ENCODE results near the gene ATP13A2. TPM values are rescaled to one million over a fixed set of nuclear protein-coding genes. Genes with fewer than 3 reads are reported as not detected.

ATP13A2 gene
- total RNA-seq, 1 donor from 2014 or later: 18.8 TPM

- DNase-seq (ENCODE audit: low spot score): no peak
- Histone ChIP-seq H3K9me3 (ENCODE audit: low read depth) (no peaks in the 10 kb centered on the region), H3K4me2 (no peak overlapping the region)
Observed at GRCh38 chr1:16984717-16985116, 27.0 kb downstream of the ATP13A2 start.

GRCh38 chr1:16983649-16984048 lies 28.1 kb downstream of the ATP13A2 start:
- Mint-ChIP-seq H3K36me3 (peaks cover 3% of the 10 kb centered on the region), H3K4me1 (peaks cover 26% of the 10 kb centered on the region), H3K4me3 (peak overlapping the region; percentile 34), H3K27me3 (ENCODE audit: insufficient read depth, low read depth) (peaks cover 6% of the 10 kb centered on the region), H3K9me3 (no peaks in the 10 kb centered on the region), H3K27ac (peak overlapping the region; percentile 67)
- Histone ChIP-seq H4K20me1 (ENCODE audit: low read depth) (peaks cover 13% of the 10 kb centered on the region), H3K27me3 (no peaks in the 10 kb centered on the region), H3K36me3 (no peaks in the 10 kb centered on the region), H2AFZ (replicated peaks) (no peak overlapping the region), H3K4me1 (peaks cover 18% of the 10 kb centered on the region), H3K79me2 (ENCODE audit: low read depth) (peaks cover 18% of the 10 kb centered on the region), H3K9ac (no peak overlapping the region), H3F3A (ENCODE audit: low read depth) (peaks cover 19% of the 10 kb centered on the region), H3K4me3 (no peak overlapping the region), H3K9me3 (ENCODE audit: low read depth) (no peaks in the 10 kb centered on the region), H3K4me2 (peak overlapping the region; percentile 38), H3K27ac (no peak overlapping the region)
- no peak for DNase-seq (ENCODE audit: low spot score)
- TF ChIP-seq EZH2 (IDR thresholded peaks at IDR 0.05): no peak
- TF ChIP-seq, protein P1, sequence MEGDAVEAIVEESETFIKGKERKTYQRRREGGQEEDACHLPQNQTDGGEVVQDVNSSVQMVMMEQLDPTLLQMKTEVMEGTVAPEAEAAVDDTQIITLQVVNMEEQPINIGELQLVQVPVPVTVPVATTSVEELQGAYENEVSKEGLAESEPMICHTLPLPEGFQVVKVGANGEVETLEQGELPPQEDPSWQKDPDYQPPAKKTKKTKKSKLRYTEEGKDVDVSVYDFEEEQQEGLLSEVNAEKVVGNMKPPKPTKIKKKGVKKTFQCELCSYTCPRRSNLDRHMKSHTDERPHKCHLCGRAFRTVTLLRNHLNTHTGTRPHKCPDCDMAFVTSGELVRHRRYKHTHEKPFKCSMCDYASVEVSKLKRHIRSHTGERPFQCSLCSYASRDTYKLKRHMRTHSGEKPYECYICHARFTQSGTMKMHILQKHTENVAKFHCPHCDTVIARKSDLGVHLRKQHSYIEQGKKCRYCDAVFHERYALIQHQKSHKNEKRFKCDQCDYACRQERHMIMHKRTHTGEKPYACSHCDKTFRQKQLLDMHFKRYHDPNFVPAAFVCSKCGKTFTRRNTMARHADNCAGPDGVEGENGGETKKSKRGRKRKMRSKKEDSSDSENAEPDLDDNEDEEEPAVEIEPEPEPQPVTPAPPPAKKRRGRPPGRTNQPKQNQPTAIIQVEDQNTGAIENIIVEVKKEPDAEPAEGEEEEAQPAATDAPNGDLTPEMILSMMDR (IDR thresholded peaks at IDR 0.05): no peak

More at GRCh38 chr1:16984717-16985116, 27.0 kb downstream of the ATP13A2 start:
- Histone ChIP-seq H3K4me3 (no peak overlapping the region), H3K36me3 (no peaks in the 10 kb centered on the region), H4K20me1 (ENCODE audit: low read depth) (peaks cover 3% of the 10 kb centered on the region), H2AFZ (replicated peaks) (no peak overlapping the region), H3K27me3 (no peaks in the 10 kb centered on the region), H3K4me1 (peaks cover 10% of the 10 kb centered on the region), H3K79me2 (ENCODE audit: low read depth) (peaks cover 7% of the 10 kb centered on the region), H3K27ac (no peak overlapping the region), H3F3A (ENCODE audit: low read depth) (peaks cover 19% of the 10 kb centered on the region), H3K9ac (no peak overlapping the region)
- Mint-ChIP-seq H3K36me3 (peaks cover 3% of the 10 kb centered on the region), H3K4me1 (peaks cover 26% of the 10 kb centered on the region), H3K4me3 (no peak overlapping the region), H3K9me3 (no peaks in the 10 kb centered on the region), H3K27me3 (ENCODE audit: insufficient read depth, low read depth) (peaks cover 6% of the 10 kb centered on the region), H3K27ac (no peak overlapping the region)
- TF ChIP-seq EZH2phosphoT487 (IDR thresholded peaks at IDR 0.05): no peak
- TF ChIP-seq, protein P1 (IDR thresholded peaks at IDR 0.05): no peak
- no peak for TF ChIP-seq EZH2 (IDR thresholded peaks at IDR 0.05)

DNA sequence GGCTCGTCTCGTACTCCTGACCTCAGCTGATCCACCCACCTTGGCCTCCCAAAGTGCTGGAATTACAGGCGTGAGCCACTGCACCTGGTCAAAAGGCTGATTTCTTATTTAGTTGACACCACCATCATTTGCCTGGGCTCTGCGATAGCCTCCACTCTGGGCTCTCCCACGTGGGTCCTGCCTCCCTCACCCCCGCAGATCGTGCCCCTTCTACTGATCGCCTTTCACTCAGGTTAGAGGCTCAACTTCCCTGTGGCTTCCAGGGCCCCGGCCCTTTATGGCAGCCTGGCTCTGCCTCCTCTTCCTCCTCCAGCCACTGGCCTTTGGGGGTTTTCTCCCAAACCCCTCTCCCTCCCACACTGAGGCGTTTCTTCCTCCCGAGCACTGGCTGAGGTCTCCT lies 28.8 kb downstream of the ATP13A2 start:
- H3K9me3 ChIP-seq (ENCODE audit: low read depth): no peaks in the 10 kb centered on the region
- peak overlapping the region; percentile 38 for H3K4me2 ChIP-seq
- no peaks in the 10 kb centered on the region for H3K27me3 ChIP-seq
- no peak overlapping the region for H3K27ac ChIP-seq
- H3K36me3 Mint-ChIP-seq: peaks cover 3% of the 10 kb centered on the region
- H3K27me3 Mint-ChIP-seq (ENCODE audit: insufficient read depth, low read depth): peaks cover 6% of the 10 kb centered on the region
- no peak overlapping the region for H3K9ac ChIP-seq
- H3K9me3 Mint-ChIP-seq: no peaks in the 10 kb centered on the region
- no peak overlapping the region for H3K4me3 ChIP-seq
- peaks cover 24% of the 10 kb centered on the region for H3K4me1 ChIP-seq
- TF ChIP-seq, protein P1 (IDR thresholded peaks at IDR 0.05): no peak
- no peak for TF ChIP-seq EZH2phosphoT487 (IDR thresholded peaks at IDR 0.05)
- no peak for TF ChIP-seq EZH2 (IDR thresholded peaks at IDR 0.05)
- peak overlapping the region; percentile 32 for H2AFZ ChIP-seq (replicated peaks)
- peaks cover 25% of the 10 kb centered on the region for H3K79me2 ChIP-seq (ENCODE audit: low read depth)
- peak overlapping the region; percentile 34 for H3K4me3 Mint-ChIP-seq
- peaks cover 33% of the 10 kb centered on the region for H3K4me1 Mint-ChIP-seq
- H3K36me3 ChIP-seq: no peaks in the 10 kb centered on the region
- peaks cover 21% of the 10 kb centered on the region for H4K20me1 ChIP-seq (ENCODE audit: low read depth)
- H3F3A ChIP-seq (ENCODE audit: low read depth): peaks cover 19% of the 10 kb centered on the region
- no peak overlapping the region for H3K27ac Mint-ChIP-seq
- no peak for DNase-seq (ENCODE audit: low spot score)

Measured in neural progenitor cell (in vitro differentiated cells).